H1 (cell line): ENCODE results near the gene COA1. TPM values are rescaled to one million over a fixed set of nuclear protein-coding genes. Genes with fewer than 3 reads are reported as not detected.

Source experiments
- CTCF ChIA-PET: fragments of 300-600 bp; sonication (Branson Sonifier 250); formaldehyde crosslinking; loops from one replicate; lab custom pipeline; 2021; ENCODE audit not compliant: partially characterized antibody; lab: Charles Lee
- POLR2A ChIA-PET: fragments of 300-600 bp; sonication (Branson Sonifier 250); formaldehyde crosslinking; loops from one replicate; lab custom pipeline; 2021; ENCODE audit warnings: inconsistent platforms; ENCODE audit not compliant: partially characterized antibody; lab: Charles Lee
- DNase-seq, 2 experiments: peaks; one replicate each; pipeline versions ENCODE4 v3.0.0 to v3.0.0-alpha.2; 2010 to 2022; ENCODE audit warnings: low spot score in 2 of 2, low read depth in 1 of 2, mixed read lengths in 1 of 2
- FAIRE-seq: peaks from 2 replicates; lab custom pipeline; 2011; peaks lifted over from hg19 to GRCh38; lab: Jason Lieb, UNC
- H2AFZ ChIP-seq: 2 replicates; pipeline ENCODE4 v1.8.1; 2012; ENCODE audit warnings: low read length, inconsistent platforms
- H2AK5ac ChIP-seq: 2 replicates; pipeline ENCODE4 v1.6.1; 2013; ENCODE audit warnings: low read depth, low read length
- H2BK120ac ChIP-seq: replicated peaks from 2 replicates; pipeline ENCODE3; 2013; ENCODE audit warnings: low read depth, low read length, inconsistent platforms
- H2BK12ac ChIP-seq: 2 replicates; pipeline ENCODE4 v1.6.1; 2013; ENCODE audit warnings: low read depth, low read length
- H2BK15ac ChIP-seq: 2 replicates; pipeline ENCODE4 v1.6.1; 2013; ENCODE audit warnings: low read length
- H2BK20ac ChIP-seq: 2 replicates; pipeline ENCODE4 v1.6.1; 2013; ENCODE audit warnings: low read length
- H2BK5ac ChIP-seq: 2 replicates; pipeline ENCODE4 v1.6.1; 2013; ENCODE audit warnings: low read depth, low read length
- H3K14ac ChIP-seq: 2 replicates; pipeline ENCODE4 v1.6.1; 2013; ENCODE audit warnings: inconsistent platforms; ENCODE audit not compliant: insufficient read length
- H3K18ac ChIP-seq: 2 replicates; pipeline ENCODE4 v1.6.1; 2013; ENCODE audit warnings: low read length; ENCODE audit errors: extremely low read depth
- H3K23ac ChIP-seq: 2 replicates; pipeline ENCODE4 v1.6.1; 2013; ENCODE audit warnings: inconsistent platforms; ENCODE audit not compliant: insufficient read length
- H3K23me2 ChIP-seq: 2 replicates; pipeline ENCODE4 v1.6.1; 2013; ENCODE audit warnings: low read depth, low read length
- H3K27ac ChIP-seq: 2 replicates; pipeline ENCODE4 v1.6.1; 2011; ENCODE audit warnings: low read depth, low read length, inconsistent platforms
- H3K27me3 ChIP-seq, 4 experiments: replicated peaks in 1 of 4; 1 replicate in 1 of 4; 2 replicates in 3 of 4; pipeline versions ENCODE4 v1.6.1 to v1.8.1; 2011 to 2013; ENCODE audit warnings: low read length in 3 of 4, mild to moderate bottlenecking in 3 of 4, inconsistent platforms in 2 of 4, mixed read lengths in 2 of 4, moderate library complexity in 1 of 4; ENCODE audit not compliant: control insufficient read depth in 3 of 4, insufficient read depth in 3 of 4; ENCODE audit errors: extremely low read depth in 1 of 4
- H3K36me3 ChIP-seq, 4 experiments: 2 replicates each; pipeline versions ENCODE4 v1.6.1 to v1.8.1; 2011 to 2013; ENCODE audit warnings: mild to moderate bottlenecking in 4 of 4, low read length in 3 of 4, moderate library complexity in 2 of 4, control low read depth in 1 of 4, inconsistent platforms in 1 of 4; ENCODE audit not compliant: insufficient read depth in 4 of 4, control insufficient read depth in 2 of 4
- H3K4ac ChIP-seq: replicated peaks from 2 replicates; pipeline ENCODE3; 2013; ENCODE audit warnings: low read length, low read depth, mixed read lengths, inconsistent platforms; ENCODE audit not compliant: insufficient read length
- H3K4me1 ChIP-seq, 4 experiments: replicated peaks in 1 of 4; 1 replicate in 1 of 4; 2 replicates in 3 of 4; pipeline versions ENCODE4 v1.6.1 to v1.8.1; 2011 to 2013; ENCODE audit warnings: low read length in 3 of 4, inconsistent platforms in 2 of 4, mixed read lengths in 1 of 4; ENCODE audit not compliant: insufficient read depth in 4 of 4, control insufficient read depth in 3 of 4
- H3K4me2 ChIP-seq, 2 experiments: 2 replicates each; pipeline versions ENCODE4 v1.6.1 to v1.8.1; 2011 to 2013; ENCODE audit warnings: low read depth in 2 of 2, low read length in 2 of 2, control low read depth in 1 of 2, inconsistent platforms in 1 of 2, mild to moderate bottlenecking in 1 of 2; ENCODE audit not compliant: insufficient read depth in 1 of 2
- H3K4me3 ChIP-seq, 4 experiments: fragments of 200-600, 300-600 bp in 1 of 4; sonication (generic), shearing (Covaris generic), sonication (Bioruptor Twin) in 1 of 4; 2 replicates each; pipeline versions ENCODE4 v1.5.1 to v1.8.1; 2011 to 2016; ENCODE audit warnings: low read length in 4 of 4, low read depth in 3 of 4, control low read depth in 2 of 4, inconsistent platforms in 2 of 4, mild to moderate bottlenecking in 2 of 4, mixed read lengths in 1 of 4, moderate library complexity in 1 of 4; ENCODE audit not compliant: insufficient read depth in 2 of 4; ENCODE audit errors: extremely low read depth in 1 of 4
- H3K56ac ChIP-seq: replicated peaks from 2 replicates; pipeline ENCODE3; 2013; ENCODE audit warnings: low read depth, mild to moderate bottlenecking, mixed read lengths, low read length, inconsistent platforms; ENCODE audit not compliant: insufficient read length
- H3K79me1 ChIP-seq: 2 replicates; pipeline ENCODE4 v1.6.1; 2013; ENCODE audit warnings: low read depth, low read length, control low read depth
- H3K79me2 ChIP-seq, 2 experiments: 2 replicates each; pipeline versions ENCODE4 v1.6.1 to v1.8.1; 2012 to 2013; ENCODE audit warnings: low read length in 2 of 2, mild to moderate bottlenecking in 2 of 2, inconsistent platforms in 1 of 2; ENCODE audit not compliant: insufficient read depth in 2 of 2, control insufficient read depth in 1 of 2
- H3K9ac ChIP-seq, 4 experiments: replicated peaks in 1 of 4; 1 replicate in 1 of 4; 2 replicates in 3 of 4; pipeline versions ENCODE4 v1.6.1 to v1.8.1; 2011 to 2013; ENCODE audit warnings: low read depth in 3 of 4, low read length in 3 of 4, control low read depth in 2 of 4, mild to moderate bottlenecking in 2 of 4, moderate library complexity in 2 of 4, inconsistent platforms in 1 of 4; ENCODE audit errors: extremely low read depth in 1 of 4
- H3K9me3 ChIP-seq, 2 experiments: 2 replicates each; pipeline versions ENCODE4 v1.6.1 to v1.8.1; 2012 to 2013; ENCODE audit warnings: mild to moderate bottlenecking in 2 of 2, moderate library complexity in 2 of 2, control low read depth in 1 of 2, inconsistent platforms in 1 of 2, low read depth in 1 of 2, low read length in 1 of 2, mixed read lengths in 1 of 2; ENCODE audit not compliant: insufficient read depth in 2 of 2
- H4K20me1 ChIP-seq, 2 experiments: replicated peaks in 1 of 2; 2 replicates each; pipeline versions ENCODE3 to v1.8.1; 2011 to 2013; ENCODE audit warnings: inconsistent platforms in 2 of 2, low read length in 2 of 2, mild to moderate bottlenecking in 1 of 2; ENCODE audit not compliant: insufficient read depth in 2 of 2, control insufficient read depth in 1 of 2
- H4K5ac ChIP-seq: 2 replicates; pipeline ENCODE4 v1.6.1; 2013; ENCODE audit warnings: low read length, low read depth, mixed read lengths, inconsistent platforms; ENCODE audit not compliant: insufficient read length
- H4K8ac ChIP-seq: 2 replicates; pipeline ENCODE4 v1.8.0; 2013; ENCODE audit warnings: mild to moderate bottlenecking, moderate library complexity, low read length, inconsistent platforms; ENCODE audit not compliant: insufficient read depth; ENCODE audit errors: extremely low read depth
- H4K91ac ChIP-seq: replicated peaks from 2 replicates; pipeline ENCODE3; 2013; ENCODE audit warnings: low read length, mixed read lengths, inconsistent platforms; ENCODE audit not compliant: insufficient read length
- ASH2L ChIP-seq: fragments of 200-600, 300-600 bp; sonication (generic); IDR thresholded peaks from one replicate; pipeline ENCODE4 v1.7.1; 2017; ENCODE audit warnings: low read length
- BCL11A ChIP-seq, 2 experiments: IDR thresholded peaks; one replicate each; pipeline ENCODE4 v1.6.1; 2011; ENCODE audit warnings: low read depth in 2 of 2, low read length in 2 of 2, mild to moderate bottlenecking in 2 of 2
- CTBP2 ChIP-seq: IDR thresholded peaks from 2 replicates; pipeline ENCODE4 v1.7.0; 2011; ENCODE audit warnings: borderline replicate concordance, mild to moderate bottlenecking, moderate library complexity, mixed read lengths, low read length; ENCODE audit not compliant: insufficient read depth, insufficient read length
- GABPA ChIP-seq: IDR thresholded peaks from 2 replicates; pipeline ENCODE4 v1.6.1; 2011; ENCODE audit warnings: mild to moderate bottlenecking, low read length, moderate library complexity, borderline replicate concordance; ENCODE audit not compliant: insufficient read depth
- JUND ChIP-seq: IDR thresholded peaks from 2 replicates; pipeline ENCODE4 v1.6.1; 2011; ENCODE audit warnings: mild to moderate bottlenecking, improper control_type of control experiment, low read length
- KDM4A ChIP-seq: IDR thresholded peaks from one replicate; pipeline ENCODE4 v1.7.1; 2012; ENCODE audit warnings: low read depth, mild to moderate bottlenecking, moderate library complexity, low read length, inconsistent platforms; ENCODE audit not compliant: severe bottlenecking
- NRF1 ChIP-seq: IDR thresholded peaks from 2 replicates; pipeline ENCODE4 v1.6.1; 2011; ENCODE audit warnings: mild to moderate bottlenecking, low read depth, low read length, improper control_type of control experiment
- POLR2AphosphoS5 ChIP-seq: IDR thresholded peaks from 2 replicates; pipeline ENCODE4 v1.6.1; 2011; ENCODE audit warnings: low read depth, low read length
- SIN3A ChIP-seq, 2 experiments: IDR thresholded peaks in 1 of 2; conservative IDR thresholded peaks in 1 of 2; 2 replicates each; pipeline ENCODE4 v1.6.1; 2011 to 2012; ENCODE audit warnings: low read length in 2 of 2, improper control_type of control experiment in 1 of 2, low read depth in 1 of 2, mild to moderate bottlenecking in 1 of 2
- SP2 ChIP-seq: IDR thresholded peaks from 2 replicates; pipeline ENCODE4 v1.6.1; 2012; ENCODE audit warnings: mild to moderate bottlenecking, low read length, inconsistent platforms
- SP4 ChIP-seq: IDR thresholded peaks from 2 replicates; pipeline ENCODE4 v1.6.1; 2012; ENCODE audit warnings: low read length, inconsistent platforms
- SRF ChIP-seq: IDR thresholded peaks from 2 replicates; pipeline ENCODE4 v1.6.1; 2011; ENCODE audit warnings: mild to moderate bottlenecking, low read depth, low read length, moderate library complexity
- YY1 ChIP-seq: IDR thresholded peaks from 2 replicates; pipeline ENCODE4 v1.6.1; 2011; ENCODE audit warnings: low read depth, mild to moderate bottlenecking, low read length
- WGBS, 2 experiments: shearing (Covaris generic) in 1 of 2; methylation state at CpG; one replicate each; pipeline versions ENCODE4 v1.1.6 to v1.1.7; 2013 to 2015; ENCODE audit warnings: low lambda C conversion rate in 2 of 2, mixed read lengths in 2 of 2, inconsistent platforms in 1 of 2, low coverage in 1 of 2, missing lambda C conversion rate in 1 of 2; ENCODE audit not compliant: insufficient replicate concordance in 2 of 2, insufficient coverage in 1 of 2, insufficient read length in 1 of 2; ENCODE audit errors: extremely low coverage in 1 of 2, missing lambda C conversion rate in 1 of 2; 5-methylcytosine and 5-hydroxymethylcytosine counted together
- polyA plus RNA-seq, 7 experiments: library from polyadenylated mRNA; depleted of rRNA in 3 of 7; stranded (reverse) in 5 of 7; unstranded in 2 of 7; fragments of >200 nt in 5 of 7; fragments of 200-250 nt in 2 of 7; gene quantifications; 1 replicate in 5 of 7; 2 replicates in 1 of 7; 4 replicates in 1 of 7; pipeline versions ENCODE4 v1.2.1 to v1.2.3, GENCODE V29; 2011 to 2013; ENCODE audit warnings: missing spikeins in 2 of 7, mixed read lengths in 2 of 7
- total RNA-seq: library from RNA; stranded (reverse); fragmentation: NEBNext Ultra II Directional; extraction: Animal tissue kit (Norgen Biotek cat#: 25700); gene quantifications from 2 replicates; pipeline ENCODE4 v1.2.1, GENCODE V29; 2021

Gene COA1
- total and polyA plus RNA-seq, 2 of the 8 experiments (the other 6 are each of a cell fraction or from before 2014, with no cell fraction given): 98.6 to 143 TPM

DNA sequence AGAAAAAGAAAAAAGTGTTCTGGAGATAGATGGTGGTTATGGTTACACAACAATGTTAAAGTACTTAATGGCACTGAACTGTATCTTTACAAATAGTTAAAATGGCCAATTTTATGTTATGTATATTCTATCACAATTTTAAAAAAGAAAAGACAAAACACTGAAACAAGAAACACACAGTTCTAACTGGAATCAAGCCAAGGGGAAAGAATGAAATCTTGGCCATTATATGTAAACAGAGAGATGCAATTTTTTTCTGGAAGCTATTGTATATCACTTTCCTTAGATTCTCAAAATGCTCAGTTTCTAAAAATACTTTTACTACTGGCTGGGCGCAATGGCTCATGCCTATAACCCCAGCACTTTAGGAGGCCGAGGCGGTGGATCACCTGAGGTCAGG lies 4.1 kb downstream of the COA1 start:
- no peaks in the 10 kb centered on the region for H3K27me3 ChIP-seq
- DNase-seq (no peak), FAIRE-seq (no peak)
- H4K8ac ChIP-seq: no peak overlapping the region
- H3K4ac ChIP-seq: no peak overlapping the region
- no peak overlapping the region for H2BK15ac ChIP-seq
- peaks cover 4 to 11% of the 10 kb centered on the region in 2 experiments for H4K20me1 ChIP-seq
- POLR2A ChIA-PET: no interaction called here
- no peaks in the 10 kb centered on the region for H3K36me3 ChIP-seq
- H2BK120ac ChIP-seq: no peak overlapping the region
- H2BK5ac ChIP-seq: no peak overlapping the region
- no peaks in the 10 kb centered on the region; the same call in 1 of the 2 replicates for H3K23me2 ChIP-seq
- no peak overlapping the region for H4K5ac ChIP-seq
- no peak overlapping the region for H2BK12ac ChIP-seq
- no peak overlapping the region for H4K91ac ChIP-seq
- WGBS, 2 experiments: 98% methylated on average over 3 of the region's 3 CpGs; no CpG with 5 or more reads in 1 of the 2 experiments
- H3K4me1 ChIP-seq: 0 out of 7 replicates have a peak, but pooled peaks cover 0 to 2% (median 0%) of the 10 kb centered on the region in 4 experiments
- H3K79me1 ChIP-seq: no peaks in the 10 kb centered on the region
- H3K79me2 ChIP-seq: peaks cover 26 to 90% of the 10 kb centered on the region in 2 experiments
- H3K56ac ChIP-seq: no peak overlapping the region
- H2AFZ ChIP-seq: no peak overlapping the region
- H3K14ac ChIP-seq: no peak overlapping the region
- CTCF ChIA-PET: no interaction called here
- H2AK5ac ChIP-seq: no peak overlapping the region
- no peak overlapping the region for H2BK20ac ChIP-seq
- H3K4me3 ChIP-seq: no peak overlapping the region
- H3K23ac ChIP-seq: no peak overlapping the region
- no peak overlapping the region for H3K18ac ChIP-seq
- no peak overlapping the region for H3K27ac ChIP-seq
- no peak overlapping the region for H3K9ac ChIP-seq
- H3K9me3 ChIP-seq: no peaks in the 10 kb centered on the region
- H3K4me2 ChIP-seq: no peak overlapping the region
- TF ChIP-seq JUND (no peak), SRF (no peak), KDM4A (no peak), SIN3A (conservative IDR thresholded peaks at IDR 0.05 in 1 of 2, IDR thresholded peaks at IDR 0.05 in 1 of 2; ENCODE audit: low read depth in 1 of 2, low read length in 2 of 2) (no peak), YY1 (no peak), GABPA (no peak), ASH2L (no peak), SP4 (no peak), BCL11A (IDR thresholded peaks at IDR 0.05; ENCODE audit: low read depth in 2 of 2, low read length in 2 of 2) (no peak), POLR2AphosphoS5 (no peak), SP2 (no peak), CTBP2 (no peak), NRF1 (no peak)
